NCI-H1092 treated with DMSO at 0.1 percent for 48 hours (cell line): ENCODE data around the gene EPHA1.
A peak's percentile ranks its signal among the peaks of the same experiment; 100 is the strongest.

Experiments
- DNase-seq: peaks from one replicate; lab custom pipeline; 2025; lab: John Stamatoyannopoulos, UW

The EPHA1 gene

DNA sequence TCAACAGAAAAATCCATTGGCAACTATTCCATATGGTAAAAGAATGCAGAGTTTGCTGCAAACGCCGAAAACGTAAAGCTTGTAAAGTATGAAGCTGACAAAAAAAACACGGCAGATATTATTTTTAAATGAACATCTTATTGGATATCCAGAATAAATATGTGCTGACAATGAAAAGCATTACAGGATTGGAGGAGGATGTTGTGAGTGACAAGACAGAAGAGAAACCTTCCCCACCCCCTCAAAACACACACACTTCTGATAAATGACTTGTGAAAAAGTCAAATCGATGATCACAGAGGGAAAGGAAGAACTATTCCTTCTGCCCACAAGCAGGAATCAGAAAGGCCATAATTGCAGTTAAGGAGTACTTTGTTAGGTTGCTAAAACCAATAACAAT lies 60.7 kb downstream of the EPHA1 start:
- no peak for DNase-seq

DNA sequence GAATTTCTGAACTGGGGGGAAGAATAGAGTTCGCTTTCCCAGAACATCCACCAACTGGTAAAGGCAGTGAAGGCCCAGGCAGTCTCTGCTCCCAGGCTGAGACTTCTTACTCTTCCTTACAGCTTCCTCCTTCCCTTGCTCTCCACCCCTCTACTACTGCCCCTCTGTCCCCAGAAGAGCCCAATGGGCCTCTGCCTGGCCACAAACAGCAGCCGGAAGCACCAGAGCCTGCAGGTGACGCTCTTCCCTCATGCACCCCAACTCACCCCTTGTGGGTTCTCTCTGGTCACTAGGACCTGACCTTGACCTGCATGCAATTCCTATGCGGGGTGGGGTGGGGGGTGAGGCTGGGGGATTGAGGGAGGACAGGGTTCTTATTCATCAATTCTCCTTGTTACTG lies 62.6 kb downstream of the EPHA1 start:
- DNase-seq, result no peak

DNA sequence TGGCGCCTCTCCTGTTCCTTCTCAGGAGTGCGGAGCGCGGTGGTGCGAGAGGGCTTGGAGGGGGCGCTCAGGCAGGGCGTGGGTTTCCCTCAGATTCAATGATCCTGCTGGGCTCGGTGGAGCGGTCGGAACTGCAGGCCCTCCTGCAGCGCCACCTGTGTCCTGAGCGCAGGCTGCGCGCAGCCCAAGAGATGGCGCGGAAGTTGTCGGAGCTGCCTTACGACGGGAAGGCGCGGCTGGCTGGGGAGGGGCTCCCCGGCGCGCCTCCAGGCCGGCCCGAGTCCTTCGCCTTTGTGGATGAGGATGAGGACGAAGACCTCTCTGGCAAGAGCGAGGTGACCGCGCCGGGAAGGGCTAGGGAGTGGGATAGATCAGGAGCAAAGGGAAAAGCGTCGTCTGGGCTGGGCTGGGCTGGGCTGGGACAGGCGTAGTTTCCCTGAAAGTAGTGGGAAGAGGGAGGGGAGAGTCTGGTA lies 63.2 kb downstream of the EPHA1 start:
- peak; percentile 14 for DNase-seq

- no peak for DNase-seq
Observed at GRCh38 chr7:143343596-143343995, 65.1 kb downstream of the EPHA1 start.

GRCh38 chr7:143341842-143342241 lies 66.8 kb downstream of the EPHA1 start:
- no peak for DNase-seq
